ENCODE measurements around the gene JPH2.

The JPH2 gene

GRCh38 chr20:44080646-44081267 lies 106.2 kb downstream of the JPH2 start:
- DNase-seq (ENCODE audit: low read depth in 1 of 2, low spot score in 1 of 2): peak; percentile 49 to 57

GRCh38 chr20:44080064-44080463 lies 106.9 kb downstream of the JPH2 start:
- DNase-seq (ENCODE audit: low read depth in 1 of 2, low spot score in 1 of 2): no peak

GRCh38 chr20:44079291-44079690 lies 107.7 kb downstream of the JPH2 start:
- no peak for DNase-seq (ENCODE audit: low read depth in 1 of 2, low spot score in 1 of 2)

- DNase-seq (ENCODE audit: low read depth in 1 of 2, low spot score in 1 of 2): no peak
Measured at GRCh38 chr20:44075950-44076232, 111.1 kb downstream of the JPH2 start.

- no peak for DNase-seq (ENCODE audit: low read depth in 1 of 2, low spot score in 1 of 2)
Measured at GRCh38 chr20:44075191-44075949, 111.6 kb downstream of the JPH2 start.

- no peak for DNase-seq (ENCODE audit: low read depth in 1 of 2, low spot score in 1 of 2)
Measured at GRCh38 chr20:44074252-44075151, 112.5 kb downstream of the JPH2 start.

GRCh38 chr20:44073675-44074071 lies 113.3 kb downstream of the JPH2 start:
- no peak for DNase-seq (ENCODE audit: low read depth in 1 of 2, low spot score in 1 of 2)

GRCh38 chr20:44073011-44073674 lies 113.8 kb downstream of the JPH2 start:
- DNase-seq (ENCODE audit: low read depth in 1 of 2, low spot score in 1 of 2): no peak

- no peak for DNase-seq (ENCODE audit: low read depth in 1 of 2, low spot score in 1 of 2)
Measured at GRCh38 chr20:44072384-44072783, 114.6 kb downstream of the JPH2 start.

GRCh38 chr20:44071526-44072111 lies 115.4 kb downstream of the JPH2 start:
- no peak for DNase-seq (ENCODE audit: low read depth in 1 of 2, low spot score in 1 of 2)

GRCh38 chr20:44071057-44071456 lies 115.9 kb downstream of the JPH2 start:
- DNase-seq (ENCODE audit: low read depth in 1 of 2, low spot score in 1 of 2): no peak

- peak in 1 of 2 donors; percentile 11 for DNase-seq (ENCODE audit: low read depth in 1 of 2, low spot score in 1 of 2)
Measured at GRCh38 chr20:44070139-44070900, 116.7 kb downstream of the JPH2 start.

- DNase-seq (ENCODE audit: low read depth in 1 of 2, low spot score in 1 of 2): peak in 1 of 2 donors; percentile 33
Measured at GRCh38 chr20:44069203-44070011, 117.6 kb downstream of the JPH2 start.

GRCh38 chr20:44068316-44069201 lies 118.4 kb downstream of the JPH2 start:
- DNase-seq (ENCODE audit: low read depth in 1 of 2, low spot score in 1 of 2): no peak

GRCh38 chr20:44067650-44068081 lies 119.3 kb downstream of the JPH2 start:
- DNase-seq (ENCODE audit: low read depth in 1 of 2, low spot score in 1 of 2): no peak

- DNase-seq (ENCODE audit: low read depth in 1 of 2, low spot score in 1 of 2): no peak
Measured at GRCh38 chr20:44066645-44067606, 120.1 kb downstream of the JPH2 start.

All from stimulated activated CD4-positive, alpha-beta T cell treated with anti-CD3 and anti-CD28 coated beads, Interleukin-15, amount 100 ng/mL, for 1 hour (primary cell).